Thymus (tissue), 11 donors: ENCODE measurements around the gene GLI3. TPM values are rescaled to one million over a fixed set of nuclear protein-coding genes. Genes with fewer than 3 reads are reported as not detected.
A peak's percentile ranks its signal among the peaks of the same experiment; 100 is the strongest.

Source experiments
- DNase-seq, 9 donors: peaks; one replicate each; pipeline ENCODE4 v3.0.0-alpha.2; 2013; ENCODE audit warnings: low spot score in 9 of 9, low read depth in 6 of 9, missing footprints in 1 of 9
- H3K27ac ChIP-seq, 2 donors: one replicate each; pipeline ENCODE4 v1.5.1; 2013; ENCODE audit warnings: control low read depth in 1 of 2, low read depth in 1 of 2, low read length in 1 of 2, mild to moderate bottlenecking in 1 of 2, moderate library complexity in 1 of 2
- H3K27me3 ChIP-seq, 2 donors: one replicate each; pipeline ENCODE4 v1.5.1; 2013; ENCODE audit warnings: low read length in 1 of 2; ENCODE audit not compliant: control insufficient read depth in 2 of 2, insufficient read depth in 1 of 2
- H3K36me3 ChIP-seq, 2 donors: one replicate each; pipeline ENCODE4 v1.5.1; 2013; ENCODE audit warnings: low read length in 1 of 2, mild to moderate bottlenecking in 1 of 2, moderate library complexity in 1 of 2; ENCODE audit not compliant: control insufficient read depth in 2 of 2, insufficient read depth in 2 of 2
- H3K4me1 ChIP-seq, 2 donors: one replicate each; pipeline ENCODE4 v1.5.1; 2013; ENCODE audit warnings: low read length in 2 of 2; ENCODE audit not compliant: control insufficient read depth in 2 of 2, insufficient read depth in 2 of 2
- H3K4me3 ChIP-seq, 2 donors: one replicate each; pipeline ENCODE4 v1.5.1; 2013; ENCODE audit warnings: low read length in 2 of 2, control low read depth in 1 of 2, mild to moderate bottlenecking in 1 of 2
- H3K9me3 ChIP-seq, 2 donors: one replicate each; pipeline ENCODE4 v1.5.1; 2013; ENCODE audit warnings: low read length in 1 of 2, mild to moderate bottlenecking in 1 of 2; ENCODE audit not compliant: control insufficient read depth in 2 of 2, insufficient read depth in 1 of 2
- WGBS: extraction: QIAGEN DNeasy Blood & Tissue Kit; methylation state at CpG from one replicate; pipeline ENCODE4 v1.1.7; 2013; 5-methylcytosine and 5-hydroxymethylcytosine counted together
- polyA plus RNA-seq: library from polyadenylated mRNA; stranded (reverse); fragments of 200-250 nt; gene quantifications from one replicate; pipeline ENCODE4 v1.2.3, GENCODE V29; 2013
- total RNA-seq: library from RNA; stranded (reverse); fragments of 120-200 nt; gene quantifications from one replicate; pipeline ENCODE4 v1.2.4, GENCODE V29; 2013
- donor health status: healthy.

The GLI3 gene
- total and polyA plus RNA-seq, 2 donors = 3.1 to 3.2 TPM

DNA sequence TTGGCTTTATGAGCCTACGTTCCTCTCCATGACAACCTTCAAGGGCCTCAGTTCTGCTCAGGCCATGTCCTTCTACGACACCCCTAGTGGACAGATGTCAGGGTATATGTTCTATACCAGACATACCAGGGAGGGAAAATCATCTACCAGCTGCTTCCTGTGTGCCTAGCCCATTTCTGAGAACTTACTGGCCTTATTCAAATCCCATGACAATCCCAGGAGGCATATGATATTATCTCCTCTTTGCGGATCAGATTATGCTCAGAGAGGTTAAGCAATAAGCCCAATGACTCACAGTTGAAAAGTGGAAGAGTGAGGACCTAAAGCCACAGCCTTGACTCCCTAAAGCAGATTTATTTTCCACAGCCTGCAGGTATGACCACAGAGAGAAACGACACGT is 139.3 kb downstream of the GLI3 start:
- no peak for DNase-seq
- Histone ChIP-seq H3K36me3 (no peaks in the 10 kb centered on the region), H3K27ac (no peak overlapping the region), H3K9me3 (no peaks in the 10 kb centered on the region), H3K27me3 (no peaks in the 10 kb centered on the region), H3K4me1 (no peaks in the 10 kb centered on the region), H3K4me3 (no peak overlapping the region)
- WGBS = 91% methylated on average over 5 of the region's 5 CpGs

GRCh38 chr7:42096681-42097561 is 140.1 kb downstream of the GLI3 start:
- Histone ChIP-seq H3K4me3 (no peak overlapping the region), H3K27ac (no peak overlapping the region), H3K9me3 (no peaks in the 10 kb centered on the region), H3K36me3 (no peaks in the 10 kb centered on the region), H3K4me1 (no peaks in the 10 kb centered on the region), H3K27me3 (no peaks in the 10 kb centered on the region)
- DNase-seq = no peak
- 89% methylated on average over 11 of the region's 11 CpGs for WGBS

DNA sequence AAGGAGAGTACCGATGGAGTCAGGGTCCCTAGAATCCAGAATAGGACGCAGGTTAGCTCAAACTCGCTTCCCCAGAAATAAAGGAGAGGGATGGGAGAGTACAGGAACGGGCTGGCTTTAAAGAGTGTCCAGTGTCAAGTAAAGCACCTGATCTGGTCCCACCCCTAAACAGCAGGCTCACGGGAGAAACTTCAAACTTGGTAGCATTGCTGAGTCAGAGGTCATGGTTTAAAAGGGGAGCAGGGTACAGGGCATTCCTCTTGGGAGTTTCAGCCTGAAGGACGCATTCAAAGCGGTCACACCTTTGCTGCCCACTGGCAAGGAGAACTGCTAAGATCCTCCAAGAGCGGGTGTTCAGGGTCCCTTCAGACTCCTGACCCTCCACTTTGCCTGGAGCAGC is 140.7 kb downstream of the GLI3 start:
- Histone ChIP-seq H3K36me3 (no peaks in the 10 kb centered on the region), H3K27ac (no peak overlapping the region), H3K27me3 (no peaks in the 10 kb centered on the region), H3K4me3 (no peak overlapping the region), H3K9me3 (peaks cover 0 to under 1% of the 10 kb centered on the region in 2 donors), H3K4me1 (no peaks in the 10 kb centered on the region)
- 93% methylated on average over 8 of the region's 8 CpGs for WGBS
- DNase-seq = no peak

GRCh38 chr7:42095791-42096190 is 141.2 kb downstream of the GLI3 start:
- no peak for DNase-seq
- no peak overlapping the region for H3K4me3 ChIP-seq
- no peaks in the 10 kb centered on the region for H3K36me3 ChIP-seq
- H3K27ac ChIP-seq = no peak overlapping the region
- H3K27me3 ChIP-seq = no peaks in the 10 kb centered on the region
- peaks cover 0 to 1% of the 10 kb centered on the region in 2 donors for H3K9me3 ChIP-seq
- 90% methylated on average over 7 of the region's 7 CpGs for WGBS
- no peaks in the 10 kb centered on the region for H3K4me1 ChIP-seq

DNA sequence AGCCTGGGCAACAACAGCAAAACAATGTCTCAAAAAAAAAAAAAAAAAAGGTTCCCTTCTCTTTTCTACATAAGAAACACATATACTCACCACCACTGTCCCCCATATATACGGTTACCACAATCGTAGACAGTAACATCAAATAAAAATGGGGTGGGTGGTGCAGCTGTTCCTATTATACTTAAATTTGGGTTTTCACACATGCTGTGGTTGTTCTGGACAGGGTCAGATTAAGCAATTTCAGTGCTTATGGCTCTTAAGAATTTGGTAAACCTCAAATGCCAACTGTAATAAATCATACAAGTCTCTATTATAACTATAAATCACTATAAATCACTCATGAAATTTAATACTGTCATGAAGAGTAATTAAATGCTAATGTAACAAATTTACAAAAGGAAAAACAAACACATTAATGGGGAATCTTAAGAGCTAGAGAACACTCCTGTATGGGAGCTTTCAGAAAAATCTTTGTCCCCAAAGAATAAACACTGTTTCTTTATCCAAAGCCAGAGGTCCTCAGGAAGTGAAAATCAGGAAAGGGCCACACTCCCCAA is 143.6 kb downstream of the GLI3 start:
- H3K4me1 ChIP-seq = no peaks in the 10 kb centered on the region
- 86% methylated on average over 2 of the region's 2 CpGs for WGBS
- H3K4me3 ChIP-seq = no peak overlapping the region

GRCh38 chr7:42091461-42092291 is 145.3 kb downstream of the GLI3 start:
- 84% methylated on average over 24 of the region's 24 CpGs for WGBS
- H3K4me1 ChIP-seq = no peaks in the 10 kb centered on the region
- H3K27ac ChIP-seq = peak overlapping the region in 1 of 2 donors; percentile 54
- no peak for DNase-seq
- no peaks in the 10 kb centered on the region for H3K36me3 ChIP-seq
- H3K9me3 ChIP-seq = peaks cover 0 to 1% of the 10 kb centered on the region in 2 donors
- no peak overlapping the region for H3K4me3 ChIP-seq
- H3K27me3 ChIP-seq = no peaks in the 10 kb centered on the region

More for the DNA sequence above, 143.6 kb downstream of the GLI3 start:
- DNase-seq = no peak
- Histone ChIP-seq H3K36me3 (no peaks in the 10 kb centered on the region), H3K27me3 (no peaks in the 10 kb centered on the region), H3K27ac (no peak overlapping the region), H3K9me3 (peaks cover 0 to 1% of the 10 kb centered on the region in 2 donors)

- Histone ChIP-seq H3K27ac (no peak overlapping the region), H3K36me3 (no peaks in the 10 kb centered on the region), H3K4me3 (no peak overlapping the region), H3K4me1 (no peaks in the 10 kb centered on the region), H3K9me3 (peaks cover 0 to 1% of the 10 kb centered on the region in 2 donors), H3K27me3 (no peaks in the 10 kb centered on the region)
- 97% methylated on average over 5 of the region's 5 CpGs for WGBS
- DNase-seq = no peak
Measured at GRCh38 chr7:42090806-42091205, 146.2 kb downstream of the GLI3 start.

DNA sequence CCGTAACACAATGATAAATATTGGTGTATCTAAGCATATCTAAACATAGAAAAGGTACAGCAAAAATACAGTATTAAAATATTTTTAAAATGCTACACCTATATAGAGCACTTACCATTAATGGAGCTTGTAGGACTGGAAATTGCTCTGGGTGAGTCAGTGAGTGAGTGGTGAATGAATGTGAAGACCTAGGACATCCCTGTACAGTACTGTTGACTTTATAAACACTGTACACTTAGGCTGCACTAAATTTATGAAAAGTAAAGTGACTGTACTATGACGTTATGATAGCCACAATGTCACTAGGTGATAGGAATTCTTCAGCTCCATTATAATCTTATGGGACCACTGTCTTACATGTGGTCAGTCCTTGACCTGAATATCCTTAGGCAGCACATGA is 147.0 kb downstream of the GLI3 start:
- Histone ChIP-seq H3K27ac (no peak overlapping the region), H3K9me3 (peaks cover 0 to 1% of the 10 kb centered on the region in 2 donors), H3K36me3 (no peaks in the 10 kb centered on the region), H3K4me3 (no peak overlapping the region), H3K27me3 (no peaks in the 10 kb centered on the region), H3K4me1 (no peaks in the 10 kb centered on the region)
- DNase-seq = no peak
- WGBS = 98% methylated on average over 2 of the region's 2 CpGs

DNA sequence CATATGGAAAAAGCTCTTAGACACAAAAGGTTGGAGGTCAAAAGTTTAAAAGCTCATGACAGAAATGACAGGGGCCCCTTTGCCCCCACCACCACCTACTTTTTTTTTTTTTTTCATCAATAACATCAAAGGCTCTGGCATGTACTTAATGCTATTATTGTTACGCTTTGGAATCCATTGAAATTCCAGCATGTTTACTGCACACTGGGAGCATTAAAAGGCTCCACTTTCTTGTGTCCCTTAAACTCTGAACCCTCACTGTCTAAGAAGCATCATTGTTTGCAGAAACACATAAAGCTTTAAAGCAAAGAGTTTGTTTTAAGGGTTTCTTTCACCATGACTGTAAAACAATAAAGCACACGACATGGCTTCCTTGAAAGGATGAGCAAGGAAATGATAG is 149.4 kb downstream of the GLI3 start:
- H3K27ac ChIP-seq = no peak overlapping the region
- no peaks in the 10 kb centered on the region for H3K27me3 ChIP-seq
- no peak for DNase-seq
- WGBS = 90% methylated on average over 2 of the region's 2 CpGs
- no peaks in the 10 kb centered on the region for H3K4me1 ChIP-seq
- H3K9me3 ChIP-seq = peaks cover 0 to 1% of the 10 kb centered on the region in 2 donors
- no peaks in the 10 kb centered on the region for H3K36me3 ChIP-seq
- H3K4me3 ChIP-seq = no peak overlapping the region
